NCI-H128 (cell line): ENCODE data around the gene CCDC157.

Experiments used
- DNase-seq: peaks from one replicate; lab custom pipeline; 2025; ENCODE audit not compliant: unreplicated experiment; lab: John Stamatoyannopoulos, UW

CCDC157 gene

DNA sequence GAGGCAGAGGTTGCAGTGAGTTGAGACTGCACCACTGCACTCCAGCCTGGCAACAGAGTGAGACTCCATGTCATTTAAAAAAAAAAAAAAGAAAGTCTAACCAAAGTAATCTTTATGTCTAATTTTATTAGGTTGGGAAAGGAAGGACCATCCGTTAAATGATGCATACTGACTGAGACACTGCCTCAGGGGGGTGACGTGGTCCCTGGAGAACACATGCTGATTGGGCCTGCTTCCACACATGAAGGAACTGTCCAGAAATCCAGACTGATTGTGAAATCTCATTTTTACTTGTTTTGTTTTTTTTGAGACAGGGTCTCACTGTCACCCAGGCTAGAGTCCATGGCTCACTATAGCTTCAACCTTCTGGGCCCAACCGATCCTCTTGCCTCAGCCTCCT is 5.6 kb upstream of the CCDC157 start:
- DNase-seq: no peak

DNA sequence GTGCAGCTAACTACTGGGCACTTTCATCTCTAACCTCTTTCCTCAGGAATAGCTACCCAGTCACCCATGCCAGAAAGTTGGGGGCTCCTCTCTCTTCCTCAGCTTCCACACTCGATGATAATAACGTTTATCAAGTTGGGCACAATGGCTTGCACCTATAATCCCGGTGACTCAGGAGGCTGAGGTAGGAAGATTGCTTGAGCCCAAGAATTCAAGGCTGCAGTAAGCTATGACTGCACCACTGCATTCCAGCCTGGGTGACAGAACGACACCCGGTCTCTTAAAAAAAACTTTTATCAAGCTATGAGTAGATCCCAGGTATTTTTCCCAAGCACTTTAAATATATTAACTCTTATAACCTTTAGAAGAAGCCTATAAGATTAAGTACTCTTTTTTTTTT is 2.2 kb upstream of the CCDC157 start:
- no peak for DNase-seq

DNA sequence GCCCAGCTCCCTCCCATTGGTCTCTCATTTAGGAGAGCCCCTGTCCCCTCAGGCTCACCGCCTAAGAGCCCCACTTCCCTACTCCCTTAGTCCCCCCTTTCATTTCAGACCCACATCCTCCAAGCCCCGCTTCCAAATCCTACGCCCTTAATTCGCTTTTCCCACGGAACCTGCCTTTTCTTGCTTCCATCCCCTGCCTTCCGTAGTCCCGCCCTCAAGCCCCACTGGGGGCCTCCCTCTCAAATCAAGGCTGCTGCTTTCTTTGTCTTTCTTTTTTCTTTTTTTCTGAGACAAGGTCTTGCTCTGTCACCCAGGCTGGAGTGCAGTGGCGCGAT is 396 bp downstream of the CCDC157 start:
- no peak for DNase-seq

DNA sequence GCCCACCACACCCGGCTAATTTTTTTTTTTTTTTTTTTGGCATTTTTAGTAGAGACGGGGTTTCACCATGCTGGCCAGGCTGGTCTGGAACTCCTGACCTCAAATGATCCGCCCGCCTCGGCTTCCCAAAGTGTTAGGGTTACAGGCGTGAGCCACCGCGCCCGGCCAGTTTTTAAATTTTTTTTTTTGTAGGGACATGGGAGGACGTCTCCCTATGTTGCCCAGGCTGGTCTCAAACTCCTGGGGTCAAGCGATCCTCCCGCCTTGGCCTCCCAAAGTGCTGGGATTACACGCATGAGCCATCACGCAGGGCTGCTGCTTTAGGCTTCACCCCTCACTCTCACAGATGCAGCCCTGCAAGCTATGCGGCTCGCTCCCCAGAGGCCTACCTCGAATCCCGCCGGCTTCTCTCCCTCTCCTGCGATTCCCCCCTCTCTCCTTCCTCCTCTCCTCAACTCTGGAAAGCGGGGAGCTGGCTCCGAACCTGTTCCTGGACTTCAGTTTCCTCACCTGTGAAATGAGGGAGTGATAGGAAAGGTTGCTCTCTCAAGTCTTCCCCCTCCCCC is 926 bp downstream of the CCDC157 start:
- DNase-seq: no peak

DNA sequence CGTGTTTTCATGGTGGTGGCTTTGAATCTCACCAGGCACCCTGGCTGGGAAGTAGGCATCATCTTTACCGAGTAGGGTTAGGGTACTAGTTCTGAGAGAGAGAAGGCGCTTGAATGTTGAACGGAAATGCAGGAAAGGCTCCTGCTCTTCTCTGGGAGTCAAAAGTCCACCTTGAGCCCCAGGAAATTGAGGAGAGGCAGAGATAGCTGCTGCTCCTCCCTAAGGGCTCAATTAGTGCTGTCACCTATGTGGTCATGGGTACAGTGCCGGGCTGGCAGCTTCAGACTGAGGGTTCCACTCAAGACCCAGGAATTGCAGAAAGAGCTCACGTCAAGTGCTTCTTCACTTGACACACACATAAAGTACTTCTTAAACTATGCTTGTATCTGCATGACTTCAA is 1.7 kb downstream of the CCDC157 start:
- DNase-seq: no peak

DNA sequence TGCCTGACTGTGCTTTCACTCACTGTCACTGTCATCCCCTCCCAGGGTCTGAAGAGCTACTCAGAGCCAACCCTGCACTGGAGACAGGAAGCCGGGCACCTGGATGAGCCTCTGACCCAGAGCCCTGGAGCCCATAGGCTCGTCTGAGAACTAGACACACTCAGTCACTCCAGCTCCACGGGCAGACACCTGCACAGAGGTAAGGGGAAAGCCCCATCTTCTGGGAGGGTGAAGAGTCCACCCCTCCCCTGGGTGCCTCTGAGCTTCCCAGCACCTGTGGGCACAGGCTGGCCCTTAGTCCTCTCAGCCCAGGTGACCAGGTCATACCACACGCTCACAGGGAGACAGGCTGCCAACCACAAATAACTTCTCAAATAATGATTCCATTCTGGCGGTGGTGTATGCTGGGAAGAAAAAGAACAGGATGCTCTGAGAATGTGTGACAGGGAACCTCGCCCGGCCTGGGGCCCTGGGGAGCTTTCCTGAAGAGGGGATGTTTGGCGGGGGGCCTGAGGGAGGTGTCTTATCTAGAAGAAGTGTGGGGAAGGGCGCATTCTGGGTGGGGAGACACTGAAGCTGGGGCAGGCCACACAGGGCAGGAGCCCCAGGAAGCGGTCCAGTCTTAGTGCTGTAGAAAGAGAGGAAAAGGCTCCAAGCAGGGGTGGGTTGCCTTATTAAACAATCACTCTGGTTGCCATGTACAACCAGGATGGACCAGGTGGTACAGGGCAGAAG is 5.3 kb downstream of the CCDC157 start:
- DNase-seq: no peak

DNA sequence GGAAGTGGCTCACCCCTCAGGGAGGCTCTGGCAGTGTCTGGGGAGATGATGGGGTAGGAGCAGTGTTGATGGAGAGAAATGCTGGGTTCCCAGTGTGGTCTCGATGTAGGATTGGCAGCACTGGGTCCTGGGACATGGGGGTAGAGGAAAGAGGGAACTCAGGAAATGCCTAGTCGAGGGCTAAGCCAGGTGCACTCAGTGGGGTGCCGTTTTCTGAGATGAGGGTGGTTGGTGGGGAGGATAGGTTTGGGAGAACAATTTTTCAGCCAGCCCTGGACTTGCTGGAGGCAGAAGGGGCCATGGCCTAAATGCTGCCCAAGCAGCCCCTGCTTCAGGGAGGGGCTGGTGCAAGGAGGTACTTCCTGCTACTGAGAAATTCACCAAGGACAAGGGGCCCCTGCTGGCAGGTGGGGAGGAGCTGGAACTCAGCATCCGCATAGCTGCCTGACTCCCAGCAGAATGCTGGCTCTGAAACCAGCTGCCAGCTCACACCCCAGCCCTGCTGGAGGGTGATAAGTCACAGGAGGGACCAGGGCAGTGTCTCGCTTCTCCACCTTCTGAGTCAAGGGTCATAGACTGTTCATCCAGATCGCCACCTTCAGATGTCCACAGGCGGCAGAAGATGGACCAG is 6.0 kb downstream of the CCDC157 start:
- DNase-seq: no peak

DNA sequence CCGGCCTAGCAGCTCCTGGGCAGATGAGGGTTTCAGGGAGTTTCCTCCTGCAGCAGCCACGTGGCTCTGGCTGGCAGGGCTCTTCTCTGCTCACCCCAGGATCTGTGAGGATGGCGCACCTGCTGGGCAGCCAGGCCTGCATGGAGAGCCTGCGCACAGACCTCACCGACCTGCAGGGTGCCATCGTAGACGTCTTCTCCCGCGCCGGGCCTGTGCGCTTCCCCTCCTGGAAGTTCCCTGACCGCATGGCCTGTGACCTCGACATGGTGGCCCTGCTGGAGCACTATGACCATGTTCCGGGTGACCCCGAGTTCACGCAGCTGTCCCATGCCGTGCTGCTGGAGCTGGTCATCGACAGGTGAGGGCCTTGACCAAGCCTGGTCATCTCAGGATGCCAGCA is 9.1 kb downstream of the CCDC157 start:
- no peak for DNase-seq

DNA sequence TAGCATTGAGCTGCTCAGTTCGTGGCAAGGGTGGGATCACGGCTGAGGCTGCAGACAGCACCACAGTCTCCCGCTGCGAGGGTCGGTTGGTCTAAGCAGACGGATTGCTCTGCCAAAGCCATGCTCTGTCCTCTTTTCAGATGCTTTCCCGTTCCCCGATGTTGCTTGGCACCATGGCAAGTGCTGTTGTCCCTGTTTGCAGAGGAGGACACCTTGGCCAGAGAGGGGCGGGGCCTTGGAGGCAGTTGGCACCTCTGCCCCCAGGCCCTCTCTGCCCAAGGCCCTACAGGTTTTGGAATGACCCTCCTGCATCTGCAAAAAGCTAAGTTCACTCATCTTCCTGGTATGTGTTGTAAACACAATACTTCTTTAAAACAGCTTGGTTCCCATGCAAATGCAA is 11.6 kb downstream of the CCDC157 start:
- DNase-seq: no peak

DNA sequence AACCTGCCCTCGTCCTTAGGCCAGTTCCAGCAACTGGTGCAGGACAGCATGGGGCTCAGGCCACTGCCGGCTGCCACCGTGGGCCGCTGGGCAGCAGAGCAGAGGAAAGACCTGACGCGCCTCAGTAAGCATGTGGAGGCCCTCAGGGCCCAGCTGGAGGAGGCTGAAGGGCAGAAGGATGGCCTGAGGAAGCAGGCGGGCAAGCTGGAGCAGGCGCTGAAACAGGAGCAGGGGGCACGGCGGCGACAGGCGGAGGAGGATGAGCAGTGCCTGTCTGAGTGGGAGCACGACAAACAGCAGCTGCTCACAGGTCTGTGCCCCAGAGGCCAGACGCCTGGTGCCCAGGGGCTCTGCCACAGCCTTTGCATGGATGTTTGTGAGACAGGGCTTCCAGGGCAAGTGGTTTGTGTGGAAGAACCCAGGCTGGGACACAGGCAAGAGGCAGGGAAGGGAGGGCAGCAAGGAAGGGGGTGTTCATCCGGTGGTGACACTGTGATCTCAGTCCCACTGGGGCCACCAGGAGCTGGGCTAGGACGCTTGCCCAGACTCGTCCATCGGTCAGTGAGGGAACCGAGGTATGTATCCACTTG is 13.9 kb downstream of the CCDC157 start:
- DNase-seq: no peak

DNA sequence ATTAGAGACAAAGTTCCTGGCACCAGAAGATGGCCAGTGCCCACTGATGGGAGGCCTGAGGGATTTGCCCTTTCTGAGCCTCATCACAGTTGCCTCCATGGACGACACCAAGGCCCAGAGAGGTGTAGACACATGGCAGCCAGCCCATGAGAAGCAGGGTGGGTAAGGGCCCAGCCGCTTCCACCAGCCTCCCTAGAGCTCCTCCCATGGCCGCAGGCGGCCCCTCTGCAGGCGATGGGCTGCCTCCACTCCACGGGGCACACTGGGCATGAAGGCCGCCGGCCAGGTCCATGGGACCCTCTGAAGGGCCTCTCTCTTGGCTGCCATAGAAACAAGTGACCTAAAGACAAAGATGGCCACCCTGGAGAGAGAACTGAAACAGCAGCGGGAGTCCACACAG is 14.5 kb downstream of the CCDC157 start:
- DNase-seq: no peak

DNA sequence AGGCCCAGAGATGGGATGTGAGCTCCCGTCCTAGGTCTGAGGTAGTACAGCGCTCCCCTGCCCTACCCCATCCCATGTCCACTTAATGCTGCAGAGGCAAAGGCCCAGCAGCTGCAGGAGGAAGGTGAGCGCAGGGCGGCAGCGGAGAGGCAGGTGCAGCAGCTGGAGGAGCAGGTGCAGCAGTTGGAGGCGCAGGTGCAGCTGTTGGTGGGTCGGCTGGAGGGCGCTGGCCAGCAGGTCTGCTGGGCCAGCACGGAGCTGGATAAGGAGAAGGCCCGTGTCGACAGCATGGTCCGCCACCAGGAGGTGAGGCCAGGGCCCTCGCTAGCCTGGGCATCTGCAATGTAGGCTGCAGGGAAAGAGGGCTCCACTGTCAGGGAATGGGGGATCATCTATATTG is 15.2 kb downstream of the CCDC157 start:
- DNase-seq: no peak

DNA sequence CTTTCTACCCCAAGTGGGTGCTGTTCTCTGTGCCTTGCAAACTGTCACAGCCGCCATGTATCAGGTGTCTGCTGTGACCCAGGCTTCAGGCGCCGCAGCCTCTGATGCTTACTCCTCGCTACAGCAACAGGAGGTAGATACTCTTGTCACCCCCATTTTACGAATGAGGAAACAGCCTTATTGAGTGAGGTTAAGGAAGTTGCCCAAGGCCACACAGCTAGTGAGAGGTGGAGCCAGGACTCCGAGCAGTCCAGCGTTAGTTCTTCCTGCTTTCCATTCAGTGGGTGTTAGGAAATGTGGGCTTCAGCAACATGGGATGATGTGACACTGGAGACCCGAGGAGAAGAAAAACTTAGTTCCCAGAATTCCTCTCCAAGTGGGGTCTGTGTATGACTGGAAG is 16.1 kb downstream of the CCDC157 start:
- no peak for DNase-seq

DNA sequence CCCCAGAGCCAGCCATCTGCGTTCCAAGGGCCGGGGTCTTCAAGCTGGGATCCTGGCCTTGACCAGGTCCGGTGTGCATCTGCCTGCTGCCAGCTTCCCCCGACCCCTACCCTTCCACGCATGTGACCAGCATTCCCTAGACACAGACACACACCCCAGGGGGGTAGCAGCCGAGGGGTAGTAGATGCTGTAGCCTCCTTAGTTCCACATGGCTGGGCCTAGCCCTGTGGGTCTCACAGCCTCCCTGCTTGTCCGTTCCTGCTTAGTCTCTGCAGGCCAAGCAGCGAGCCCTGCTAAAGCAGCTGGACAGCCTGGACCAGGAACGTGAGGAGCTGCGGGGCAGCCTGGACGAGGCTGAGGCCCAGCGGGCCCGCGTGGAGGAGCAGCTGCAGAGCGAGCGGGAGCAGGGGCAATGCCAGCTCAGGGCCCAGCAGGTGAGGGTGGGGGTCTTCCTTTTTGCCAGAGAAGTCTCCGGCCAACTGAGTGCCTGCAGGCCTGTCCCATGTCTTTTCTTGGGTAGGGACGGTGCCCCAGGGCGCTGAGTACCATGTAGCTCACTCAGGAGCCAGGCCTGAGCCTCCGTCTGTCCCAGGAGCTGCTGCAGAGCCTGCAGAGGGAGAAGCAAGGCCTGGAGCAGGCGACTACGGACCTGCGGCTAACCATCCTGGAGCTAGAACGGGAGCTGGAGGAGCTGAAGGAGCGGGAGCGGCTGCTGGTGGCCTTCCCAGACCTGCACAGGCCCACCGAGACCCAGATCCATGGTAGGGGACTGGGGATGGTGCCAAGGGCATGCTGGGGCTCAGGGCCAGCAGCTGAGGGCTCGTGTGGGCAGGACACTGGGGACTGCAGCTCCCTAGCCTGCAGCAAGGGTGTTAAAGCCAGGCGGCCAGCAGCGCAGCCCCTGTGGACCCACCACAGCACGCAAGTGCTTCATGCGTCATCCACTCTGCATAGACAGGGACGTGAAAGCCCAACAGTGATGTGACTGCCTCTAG is 16.8 kb downstream of the CCDC157 start:
- no peak for DNase-seq

DNA sequence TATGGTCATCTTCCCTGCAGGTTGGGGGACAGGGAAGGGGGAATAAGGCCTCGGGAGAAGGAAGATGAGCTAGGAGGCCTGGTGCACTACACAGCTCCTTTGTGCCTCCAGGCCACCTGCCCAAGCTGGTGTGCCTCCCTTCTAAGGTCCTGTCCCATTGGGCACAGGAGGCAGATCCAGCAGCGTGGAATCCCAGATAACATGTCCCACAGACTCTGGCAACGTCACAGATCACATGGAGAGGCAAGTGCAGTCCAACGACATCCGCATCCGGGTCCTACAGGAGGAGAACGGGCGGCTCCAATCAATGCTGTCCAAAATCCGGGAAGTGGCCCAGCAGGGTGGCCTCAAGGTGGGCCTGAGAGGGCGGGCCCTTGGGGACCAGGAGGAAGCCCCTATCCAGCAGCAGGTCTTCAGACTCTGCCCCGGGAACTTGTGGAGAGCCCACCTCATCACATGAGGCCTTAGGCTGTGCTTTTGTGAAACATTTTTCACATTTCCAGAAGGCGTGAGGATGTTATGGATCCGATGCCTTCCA is 18.6 kb downstream of the CCDC157 start:
- DNase-seq: no peak

DNA sequence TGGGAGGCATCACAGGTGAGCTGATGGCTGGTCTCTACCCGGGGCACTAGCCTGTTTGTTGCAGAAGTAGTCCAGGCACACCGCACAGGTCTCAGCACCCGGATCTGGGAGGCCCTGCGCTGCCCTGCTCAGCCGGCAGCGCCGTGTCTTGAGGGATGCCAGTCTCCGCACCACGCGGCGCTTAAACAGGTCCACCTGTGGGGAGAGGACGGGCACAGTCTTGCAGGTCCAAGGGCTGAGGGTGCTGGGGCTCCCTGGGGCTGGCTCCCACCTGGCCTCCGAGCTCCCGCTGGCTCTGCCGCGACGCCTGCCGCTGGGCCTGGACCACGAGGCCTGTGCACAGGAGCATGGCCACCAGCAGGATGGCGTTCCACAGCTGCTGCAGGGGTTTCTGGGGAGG is 23.2 kb downstream of the CCDC157 start:
- no peak for DNase-seq

DNA sequence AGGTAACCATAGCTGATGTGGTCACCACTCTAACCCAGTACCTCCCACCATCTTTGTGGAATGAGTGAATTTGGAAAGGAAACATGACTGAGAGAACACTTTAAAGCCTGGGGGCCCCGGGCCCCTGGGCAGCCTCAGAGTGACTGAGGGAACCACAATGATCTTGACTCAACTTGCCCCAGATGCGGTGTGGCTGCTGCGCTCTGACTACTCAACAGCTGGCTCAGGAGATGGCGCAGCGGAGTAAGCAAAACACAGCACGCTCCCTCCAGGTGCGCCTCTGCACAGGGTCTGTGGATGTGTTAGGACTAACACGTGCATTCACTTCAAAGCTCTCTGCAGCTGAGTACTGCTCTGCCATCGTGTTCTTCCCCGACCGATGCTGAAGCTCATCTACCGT is 24.5 kb downstream of the CCDC157 start:
- no peak for DNase-seq

DNA sequence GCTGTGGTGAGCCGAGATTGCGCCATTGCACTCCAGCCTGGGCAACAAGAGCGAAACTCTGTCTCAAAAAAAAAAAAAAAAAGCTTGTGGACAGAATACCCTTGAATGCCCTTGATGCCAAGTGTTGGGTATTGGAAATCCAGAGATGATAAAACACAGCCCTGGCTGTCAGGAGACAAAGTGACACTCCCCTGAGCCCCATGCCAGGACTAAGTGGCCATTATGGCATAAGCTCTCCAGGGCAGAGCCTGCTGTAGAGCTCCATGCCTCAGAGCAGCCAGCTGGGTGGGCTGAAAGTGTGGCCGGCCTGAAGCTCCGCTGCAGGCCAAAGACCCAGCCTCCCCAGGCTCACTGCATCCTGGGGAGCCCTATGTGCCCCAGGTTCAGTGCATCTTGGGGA is 25.5 kb downstream of the CCDC157 start:
- no peak for DNase-seq

DNA sequence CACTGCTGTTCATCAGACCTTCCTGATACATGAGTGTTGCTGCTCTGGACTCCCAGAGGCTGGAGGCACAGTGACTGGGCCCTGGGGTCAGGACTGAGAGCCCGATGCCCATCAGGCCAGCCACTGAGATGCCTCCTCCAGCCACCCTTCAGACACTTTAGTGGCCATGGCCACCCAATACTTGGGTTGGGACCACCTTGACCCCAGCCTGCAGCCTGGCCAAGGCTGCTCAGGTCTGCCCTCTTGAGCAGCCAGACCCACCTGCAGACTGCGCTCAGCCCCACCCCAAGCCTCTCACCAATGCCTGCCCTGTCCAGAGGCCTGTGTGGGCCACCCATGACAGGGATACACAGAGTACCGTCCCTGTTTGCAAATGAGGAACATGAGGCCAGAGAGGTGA is 26.3 kb downstream of the CCDC157 start:
- no peak for DNase-seq

DNA sequence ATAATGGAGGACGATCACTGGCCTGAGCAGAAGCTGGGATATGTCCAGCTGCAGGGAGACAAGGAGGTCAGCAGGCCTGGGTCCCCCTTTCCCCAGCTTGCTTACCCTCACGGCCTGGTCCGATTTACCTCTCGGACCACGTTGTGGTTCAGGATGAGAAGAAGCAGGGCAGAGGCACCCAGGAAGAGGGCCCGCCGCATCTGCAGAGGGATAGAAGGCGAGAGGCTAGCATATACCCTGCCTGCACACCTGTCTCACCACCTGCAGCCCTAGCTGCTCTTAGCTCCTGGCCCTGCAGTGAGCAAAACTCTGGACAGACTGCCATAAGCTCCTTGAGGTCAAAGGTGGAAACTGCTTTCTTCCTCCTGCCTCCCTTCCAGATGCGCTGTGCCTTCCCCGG is 29.1 kb downstream of the CCDC157 start:
- DNase-seq: no peak

DNA sequence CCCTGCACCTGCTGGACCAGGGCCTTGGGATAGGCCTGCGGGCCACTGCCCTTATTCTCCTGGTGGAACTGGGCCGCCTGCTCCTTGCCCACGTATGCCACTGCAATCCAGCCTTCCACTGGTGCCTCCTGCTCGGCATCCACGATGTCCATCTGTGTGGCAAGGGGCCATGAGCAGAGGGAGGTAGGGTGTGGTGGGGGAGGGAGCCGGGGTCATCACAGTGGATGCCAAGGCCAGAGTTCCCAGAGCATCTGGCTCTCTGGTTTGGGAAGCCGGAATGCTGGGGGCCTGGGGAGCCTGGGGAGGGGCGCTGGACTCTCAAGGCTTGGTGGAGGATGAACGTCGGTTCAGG is 29.8 kb downstream of the CCDC157 start:
- DNase-seq: no peak
